WTC11 (cell line): ENCODE results near the gene FAM193B. TPM values are rescaled to one million over a fixed set of nuclear protein-coding genes. Genes with fewer than 3 reads are reported as not detected.

Source experiments
- ATAC-seq: fragments of 200-7000 bp; cut with Tn5 transposase; 2 replicates; pipeline ENCODE4 v1.10.0; 2021; ENCODE audit warnings: mild to moderate bottlenecking, moderate library complexity
- CTCF ChIA-PET: fragments of 300-600 bp; sonication (Branson Sonifier 250); formaldehyde crosslinking; loops from one replicate; lab custom pipeline; 2021; ENCODE audit warnings: antibody characterized with exemption; lab: Charles Lee
- POLR2A ChIA-PET: fragments of 350-600 bp; sonication (Branson Sonifier 250); formaldehyde crosslinking; loops from one replicate; lab custom pipeline; 2021; ENCODE audit warnings: antibody characterized with exemption; lab: Charles Lee
- DNase-seq: peaks from one replicate; pipeline ENCODE4 v3.0.0; 2021; ENCODE audit warnings: low spot score
- H3K27ac Mint-ChIP-seq: 2 replicates; pipeline ENCODE4 v1.8.0; 2021; ENCODE audit warnings: mixed read lengths
- H3K27me3 Mint-ChIP-seq: 2 replicates; pipeline ENCODE4 v1.8.0; 2021; ENCODE audit warnings: low read depth, mild to moderate bottlenecking, moderate library complexity, mixed read lengths
- H3K36me3 Mint-ChIP-seq: 2 replicates; pipeline ENCODE4 v1.8.0; 2021; ENCODE audit warnings: mixed read lengths
- H3K4me1 Mint-ChIP-seq: 2 replicates; pipeline ENCODE4 v1.8.0; 2022; ENCODE audit warnings: mixed read lengths
- H3K4me3 Mint-ChIP-seq: 2 replicates; pipeline ENCODE4 v1.8.0; 2021; ENCODE audit warnings: mild to moderate bottlenecking, moderate library complexity, mixed read lengths
- H3K9me3 Mint-ChIP-seq: 2 replicates; pipeline ENCODE4 v1.8.0; 2021; ENCODE audit warnings: mixed read lengths
- ARID4B ChIP-seq: sonication (generic); formaldehyde crosslinking; IDR thresholded peaks from 2 replicates; pipeline ENCODE4 v1.8.0; 2023; ENCODE audit warnings: missing genetic modification reagents, mild to moderate bottlenecking, borderline replicate concordance
- CBFB ChIP-seq: sonication (generic); formaldehyde crosslinking; IDR thresholded peaks from 2 replicates; pipeline ENCODE4 v1.8.1; 2022; ENCODE audit warnings: mild to moderate bottlenecking, low read depth, missing genetic modification reagents
- CREB1 ChIP-seq: sonication (generic); formaldehyde crosslinking; IDR thresholded peaks from 2 replicates; pipeline ENCODE4 v1.8.0; 2023; ENCODE audit warnings: mild to moderate bottlenecking, missing genetic modification reagents
- E2F1 ChIP-seq: sonication (generic); formaldehyde crosslinking; IDR thresholded peaks from 2 replicates; pipeline ENCODE4 v1.8.0; 2022; ENCODE audit warnings: mild to moderate bottlenecking, missing genetic modification reagents
- ESRRA ChIP-seq: sonication (generic); formaldehyde crosslinking; IDR thresholded peaks from 2 replicates; pipeline ENCODE4 v1.8.1; 2022; ENCODE audit warnings: mild to moderate bottlenecking, missing genetic modification reagents, borderline replicate concordance
- ETV6 ChIP-seq: sonication (generic); formaldehyde crosslinking; IDR thresholded peaks from 2 replicates; pipeline ENCODE4 v1.8.1; 2022; ENCODE audit warnings: mild to moderate bottlenecking, missing genetic modification reagents
- FOXJ3 ChIP-seq: sonication (generic); formaldehyde crosslinking; IDR thresholded peaks from 2 replicates; pipeline ENCODE4 v1.9.0; 2021; ENCODE audit warnings: missing genetic modification reagents, mild to moderate bottlenecking, borderline replicate concordance
- FOXP1 ChIP-seq: sonication (generic); formaldehyde crosslinking; IDR thresholded peaks from 2 replicates; pipeline ENCODE4 v1.8.0; 2022; ENCODE audit warnings: missing genetic modification reagents, mild to moderate bottlenecking, moderate library complexity, borderline replicate concordance
- FOXP4 ChIP-seq: sonication (generic); formaldehyde crosslinking; IDR thresholded peaks from 2 replicates; pipeline ENCODE4 v1.8.0; 2022; ENCODE audit warnings: mild to moderate bottlenecking, missing genetic modification reagents
- HMGXB4 ChIP-seq: sonication (generic); formaldehyde crosslinking; IDR thresholded peaks from 2 replicates; pipeline ENCODE4 v1.8.1; 2023; ENCODE audit warnings: mild to moderate bottlenecking, moderate library complexity, missing genetic modification reagents
- NFATC4 ChIP-seq: fragments of 250-450 bp; sonication (Bioruptor Pico); IDR thresholded peaks from 2 replicates; pipeline ENCODE4 v1.9.0; 2021; ENCODE audit warnings: mild to moderate bottlenecking
- NFE2L1 ChIP-seq: sonication (generic); formaldehyde crosslinking; IDR thresholded peaks from 2 replicates; pipeline ENCODE4 v1.8.1; 2023; ENCODE audit warnings: missing genetic modification reagents
- PRDM15 ChIP-seq: sonication (generic); formaldehyde crosslinking; IDR thresholded peaks from 2 replicates; pipeline ENCODE4 v1.8.0; 2022; ENCODE audit warnings: missing genetic modification reagents
- SMAD4 ChIP-seq: sonication (generic); formaldehyde crosslinking; IDR thresholded peaks from 2 replicates; pipeline ENCODE4 v1.8.0; 2022; ENCODE audit warnings: mild to moderate bottlenecking, missing genetic modification reagents
- SOX15 ChIP-seq: fragments of 250-450 bp; sonication (Bioruptor Pico); IDR thresholded peaks from 2 replicates; pipeline ENCODE4 v1.9.0; 2021; ENCODE audit warnings: mild to moderate bottlenecking
- ZNF219 ChIP-seq: sonication (generic); formaldehyde crosslinking; IDR thresholded peaks from 2 replicates; pipeline ENCODE4 v1.8.0; 2023; ENCODE audit warnings: missing genetic modification reagents, mild to moderate bottlenecking, borderline replicate concordance
- ZNF396 ChIP-seq: fragments of 250-450 bp; sonication (Bioruptor Pico); IDR thresholded peaks from 2 replicates; pipeline ENCODE4 v1.8.0; 2021; ENCODE audit warnings: mild to moderate bottlenecking, moderate library complexity, borderline replicate concordance
- ZNF512 ChIP-seq: sonication (generic); formaldehyde crosslinking; IDR thresholded peaks from 2 replicates; pipeline ENCODE4 v1.8.1; 2022; ENCODE audit warnings: missing genetic modification reagents, borderline replicate concordance
- total RNA-seq: library from RNA; stranded (reverse); gene quantifications from 3 replicates; pipeline ENCODE4 v1.2.3, GENCODE V29; 2021

The FAM193B gene
- total RNA-seq, 1 experiment from 2014 or later: 101 TPM

GRCh38 chr5:177599731-177600507 lies 45.6 kb upstream of the FAM193B start, which contains the start of gene B4GALT7 (continued):
- peak; percentile 76 for TF ChIP-seq HMGXB4 (CRISPR knock-in tag)
- TF ChIP-seq ARID4B (CRISPR knock-in tag): no peak; the same call in 1 of the 2 replicates
- TF ChIP-seq FOXP4 (CRISPR knock-in tag): peak; percentile 84; the same call in 1 of the 2 replicates
- TF ChIP-seq ETV6 (CRISPR knock-in tag): peak; percentile 67

- Mint-ChIP-seq H3K9me3 (no peaks in the 10 kb centered on the region), H3K4me1 (peaks cover 17% of the 10 kb centered on the region), H3K36me3 (peaks cover 28% of the 10 kb centered on the region), H3K27me3 (peaks cover 21% of the 10 kb centered on the region), H3K27ac (no peak overlapping the region), H3K4me3 (peak overlapping the region; percentile 71)
- DNase-seq (no peak), ATAC-seq (no peak)
- ChIA-PET POLR2A (no interaction called here), CTCF (interaction anchor here (2.7 kb wide), 1 partner anchor 9 kb away, joined by 18 read pairs; no protein-coding TSS in a partner anchor)
- TF ChIP-seq FOXJ3 (CRISPR knock-in tag) (no peak), FOXP1 (no peak), ZNF219 (CRISPR knock-in tag) (no peak), NFE2L1 (CRISPR knock-in tag) (no peak), E2F1 (no peak), FOXP4 (CRISPR knock-in tag) (no peak), ZNF512 (CRISPR knock-in tag) (no peak), SOX15 (CRISPR knock-in tag) (no peak), ESRRA (CRISPR knock-in tag) (no peak), CREB1 (no peak), ZNF396 (no peak), NFATC4 (CRISPR knock-in tag) (no peak), CBFB (CRISPR knock-in tag) (no peak), SMAD4 (no peak), PRDM15 (CRISPR knock-in tag) (no peak)
Observed at GRCh38 chr5:177598477-177598876, 44.1 kb upstream of the FAM193B start.
